Measurements from ENCODE around the gene CDK13. TPM values are rescaled to one million over a fixed set of nuclear protein-coding genes. Genes with fewer than 3 reads are reported as not detected.

Gene CDK13
- total RNA-seq, 1 donor from 2014 or later = 53.2 TPM

- Mint-ChIP-seq H3K4me1 (ENCODE audit: low read depth, unreplicated experiment) (peaks cover 3% of the 10 kb centered on the region), H3K9me3 (ENCODE audit: unreplicated experiment) (no peaks in the 10 kb centered on the region)
Observed at GRCh38 chr7:39934132-39934531, 15.9 kb upstream of the CDK13 start.

GRCh38 chr7:39936761-39937160 is 13.3 kb upstream of the CDK13 start:
- no peak for DNase-seq
- Mint-ChIP-seq H3K4me1 (ENCODE audit: low read depth, unreplicated experiment) (peaks cover 3% of the 10 kb centered on the region), H3K4me3 (ENCODE audit: unreplicated experiment) (no peak overlapping the region), H3K9me3 (ENCODE audit: unreplicated experiment) (no peaks in the 10 kb centered on the region), H3K27ac (ENCODE audit: unreplicated experiment) (no peak overlapping the region), H3K27me3 (ENCODE audit: unreplicated experiment) (peaks cover 3% of the 10 kb centered on the region), H3K36me3 (ENCODE audit: unreplicated experiment) (no peaks in the 10 kb centered on the region)
- TF ChIP-seq CTCF (IDR thresholded peaks at IDR 0.05; ENCODE audit: partially characterized antibody, unreplicated experiment) = no peak

More at GRCh38 chr7:39934132-39934531, 15.9 kb upstream of the CDK13 start:
- DNase-seq = no peak
- H3K36me3 Mint-ChIP-seq (ENCODE audit: unreplicated experiment) = no peaks in the 10 kb centered on the region
- H3K27ac Mint-ChIP-seq (ENCODE audit: unreplicated experiment) = no peak overlapping the region
- no peak for TF ChIP-seq CTCF (IDR thresholded peaks at IDR 0.05; ENCODE audit: partially characterized antibody, unreplicated experiment)
- H3K27me3 Mint-ChIP-seq (ENCODE audit: unreplicated experiment) = peaks cover 3% of the 10 kb centered on the region
- H3K4me3 Mint-ChIP-seq (ENCODE audit: unreplicated experiment) = no peak overlapping the region

- Mint-ChIP-seq H3K4me3 (ENCODE audit: unreplicated experiment) (no peak overlapping the region), H3K4me1 (ENCODE audit: low read depth, unreplicated experiment) (peaks cover 3% of the 10 kb centered on the region), H3K27ac (ENCODE audit: unreplicated experiment) (no peak overlapping the region), H3K36me3 (ENCODE audit: unreplicated experiment) (no peaks in the 10 kb centered on the region), H3K9me3 (ENCODE audit: unreplicated experiment) (no peaks in the 10 kb centered on the region), H3K27me3 (ENCODE audit: unreplicated experiment) (peaks cover 3% of the 10 kb centered on the region)
- TF ChIP-seq CTCF (IDR thresholded peaks at IDR 0.05; ENCODE audit: partially characterized antibody, unreplicated experiment) = no peak
- DNase-seq = no peak
Observed at GRCh38 chr7:39937366-39938153, 12.5 kb upstream of the CDK13 start.

- TF ChIP-seq CTCF (IDR thresholded peaks at IDR 0.05; ENCODE audit: partially characterized antibody, unreplicated experiment) = no peak
- H3K4me1 Mint-ChIP-seq (ENCODE audit: low read depth, unreplicated experiment) = no peaks in the 10 kb centered on the region
- no peaks in the 10 kb centered on the region for H3K36me3 Mint-ChIP-seq (ENCODE audit: unreplicated experiment)
- H3K9me3 Mint-ChIP-seq (ENCODE audit: unreplicated experiment) = no peaks in the 10 kb centered on the region
- no peak for DNase-seq
- H3K27ac Mint-ChIP-seq (ENCODE audit: unreplicated experiment) = no peak overlapping the region
- no peaks in the 10 kb centered on the region for H3K27me3 Mint-ChIP-seq (ENCODE audit: unreplicated experiment)
- no peak overlapping the region for H3K4me3 Mint-ChIP-seq (ENCODE audit: unreplicated experiment)
Observed at GRCh38 chr7:39942883-39943282, 7.2 kb upstream of the CDK13 start.

- no peak overlapping the region for H3K4me3 Mint-ChIP-seq (ENCODE audit: unreplicated experiment)
Observed at GRCh38 chr7:39946693-39947092, 3.4 kb upstream of the CDK13 start.

More at GRCh38 chr7:39946693-39947092, 3.4 kb upstream of the CDK13 start:
- peaks cover 9% of the 10 kb centered on the region for H3K27me3 Mint-ChIP-seq (ENCODE audit: unreplicated experiment)
- DNase-seq = no peak
- no peak overlapping the region for H3K27ac Mint-ChIP-seq (ENCODE audit: unreplicated experiment)
- H3K36me3 Mint-ChIP-seq (ENCODE audit: unreplicated experiment) = no peaks in the 10 kb centered on the region
- peaks cover 10% of the 10 kb centered on the region for H3K9me3 Mint-ChIP-seq (ENCODE audit: unreplicated experiment)
- H3K4me1 Mint-ChIP-seq (ENCODE audit: low read depth, unreplicated experiment) = peaks cover 4% of the 10 kb centered on the region
- no peak for TF ChIP-seq CTCF (IDR thresholded peaks at IDR 0.05; ENCODE audit: partially characterized antibody, unreplicated experiment)

All from glutamatergic neuron (in vitro differentiated cells).